SK-MEL-5 (cell line): ENCODE measurements around the gene ATOH8. TPM values are rescaled to one million over a fixed set of nuclear protein-coding genes. Genes with fewer than 3 reads are reported as not detected.
A peak's percentile ranks its signal among the peaks of the same experiment; 100 is the strongest.

Experiments used
- DNase-seq: peaks from one replicate; pipeline ENCODE4 v3.0.0-alpha.2; 2016; ENCODE audit warnings: low read depth, low spot score
- in situ Hi-C: cut with HindIII; loops from 2 replicates; pipeline ENCODE4 v1.10.0; 2016; ENCODE audit warnings: low sequenced_read_pairs, high pct_unique_total_duplicates, low pct_unique_long_range_greater_than_20kb
- polyA plus RNA-seq, 2 experiments: library from polyadenylated mRNA; depleted of rRNA; stranded (reverse); fragments of >200 nt; gene quantifications; 2 replicates each; pipeline ENCODE4 v1.2.3, GENCODE V29; 2015
- total RNA-seq: library from RNA; depleted of rRNA; stranded (reverse); fragments of >200 nt; shearing (Covaris generic); gene quantifications from 2 replicates; pipeline ENCODE4 v1.2.3, GENCODE V29; 2014; rRNA removed

Gene ATOH8, protein sequence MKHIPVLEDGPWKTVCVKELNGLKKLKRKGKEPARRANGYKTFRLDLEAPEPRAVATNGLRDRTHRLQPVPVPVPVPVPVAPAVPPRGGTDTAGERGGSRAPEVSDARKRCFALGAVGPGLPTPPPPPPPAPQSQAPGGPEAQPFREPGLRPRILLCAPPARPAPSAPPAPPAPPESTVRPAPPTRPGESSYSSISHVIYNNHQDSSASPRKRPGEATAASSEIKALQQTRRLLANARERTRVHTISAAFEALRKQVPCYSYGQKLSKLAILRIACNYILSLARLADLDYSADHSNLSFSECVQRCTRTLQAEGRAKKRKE
- total RNA-seq, result 12.0 and 16.9 TPM in 2 replicates
- polyA plus RNA-seq (2015; cell fraction: cytosol; rRNA removed), result 19.5 and 22.6 TPM in 2 replicates
- polyA plus RNA-seq (2015; cell fraction: nucleus; rRNA removed), result 18.2 and 37.9 TPM in 2 replicates

- no peak for DNase-seq
- in situ Hi-C loops, result no loop called here
Observed at GRCh38 chr2:85753525-85754312, at the start of gene ATOH8. Gene ATOH8 (plus strand): TSS chr2:85753991. CDS start chr2:85754190, 199 bp downstream.

DNA sequence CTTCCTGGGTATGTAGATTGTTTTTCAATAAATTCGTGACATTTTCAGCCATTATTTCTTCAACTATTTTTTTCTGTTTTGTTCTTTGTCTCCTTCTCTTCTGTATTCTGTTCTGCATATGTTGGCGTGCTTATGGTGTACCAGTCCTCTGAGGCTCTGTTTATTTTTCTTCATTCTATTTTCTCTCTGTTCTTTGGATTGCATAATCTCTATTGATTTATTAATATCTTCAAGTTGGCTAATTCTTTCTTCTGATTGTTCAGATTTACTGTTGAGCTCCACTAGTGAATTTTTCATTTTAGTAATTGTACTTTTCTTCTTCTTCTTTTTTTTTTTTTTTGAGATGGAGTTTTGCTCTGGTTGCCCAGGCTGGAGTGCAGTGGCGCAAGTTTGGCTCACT is 49.8 kb upstream of the ATOH8 start:
- in situ Hi-C loops, result loop anchor here (25.0 kb wide), 1 partner anchor 108 kb away; no protein-coding TSS in a partner anchor
- no peak for DNase-seq

DNA sequence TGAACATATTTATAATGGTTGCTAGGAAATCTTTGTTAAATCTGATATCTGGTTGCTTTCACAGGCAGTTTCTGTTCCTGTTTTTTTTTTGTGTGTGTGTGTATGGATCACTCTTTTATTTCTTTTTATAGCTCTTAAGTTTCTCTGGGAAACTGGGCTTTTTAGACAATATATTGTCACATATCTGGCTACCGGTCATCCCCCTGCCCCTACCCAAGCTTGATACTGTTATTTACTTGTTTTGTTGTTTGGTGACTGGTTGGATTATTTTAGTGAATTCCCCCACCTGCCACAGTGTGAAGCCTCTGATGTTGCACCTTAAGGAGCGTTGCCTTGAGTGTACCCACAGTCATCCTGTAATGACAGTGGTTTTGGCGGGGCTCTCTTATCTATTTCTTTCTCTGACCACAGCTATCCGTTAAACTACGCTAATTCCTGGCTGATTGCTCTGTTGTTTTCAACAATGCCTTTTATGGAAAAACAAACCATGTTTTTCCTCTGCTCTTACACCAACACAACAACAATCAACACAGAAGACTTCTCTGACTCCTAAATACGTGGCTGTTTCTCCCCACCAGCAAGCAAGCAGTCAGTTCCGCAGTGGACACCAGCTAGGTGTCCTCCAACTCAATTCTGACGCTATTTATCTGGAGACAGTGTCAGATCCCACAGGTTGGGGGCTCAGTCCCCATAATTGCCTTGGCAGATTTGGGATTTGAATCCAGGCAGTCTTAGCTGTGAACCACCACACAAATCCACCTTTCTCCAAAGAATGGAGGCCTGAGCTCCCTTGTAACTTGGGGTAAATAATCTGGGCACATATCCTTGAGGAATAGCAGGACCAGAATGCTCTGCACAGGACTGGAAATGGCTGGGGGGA is 48.8 kb upstream of the ATOH8 start:
- in situ Hi-C loops, result loop anchor here (25.0 kb wide), 1 partner anchor 107 kb away; no protein-coding TSS in a partner anchor
- DNase-seq, result no peak

- in situ Hi-C loops, result loop anchor here (25.0 kb wide), 1 partner anchor 107 kb away; no protein-coding TSS in a partner anchor
- no peak for DNase-seq
Observed at GRCh38 chr2:85705680-85706039, 48.1 kb upstream of the ATOH8 start.

DNA sequence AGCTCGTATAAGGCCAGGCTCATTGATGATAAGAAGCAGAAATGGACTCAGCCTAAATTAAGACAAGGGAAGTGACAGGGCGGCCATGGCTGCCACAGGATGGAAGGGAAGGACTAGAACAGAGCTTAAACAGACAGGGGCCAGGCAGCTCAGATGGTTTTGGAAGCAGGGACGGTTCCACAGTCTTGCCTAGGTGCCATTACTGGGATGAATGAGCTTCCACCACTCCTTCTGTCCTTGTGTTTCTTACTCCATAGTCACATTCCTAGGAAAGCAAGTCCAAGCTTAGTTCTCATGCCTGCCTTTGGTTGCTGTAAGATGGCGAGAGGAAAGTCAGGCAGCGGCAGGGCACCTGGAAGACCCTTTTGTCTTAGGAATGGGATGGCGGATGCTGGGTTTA is 47.7 kb upstream of the ATOH8 start:
- in situ Hi-C loops, result loop anchor here (25.0 kb wide), 1 partner anchor 106 kb away; no protein-coding TSS in a partner anchor

DNA sequence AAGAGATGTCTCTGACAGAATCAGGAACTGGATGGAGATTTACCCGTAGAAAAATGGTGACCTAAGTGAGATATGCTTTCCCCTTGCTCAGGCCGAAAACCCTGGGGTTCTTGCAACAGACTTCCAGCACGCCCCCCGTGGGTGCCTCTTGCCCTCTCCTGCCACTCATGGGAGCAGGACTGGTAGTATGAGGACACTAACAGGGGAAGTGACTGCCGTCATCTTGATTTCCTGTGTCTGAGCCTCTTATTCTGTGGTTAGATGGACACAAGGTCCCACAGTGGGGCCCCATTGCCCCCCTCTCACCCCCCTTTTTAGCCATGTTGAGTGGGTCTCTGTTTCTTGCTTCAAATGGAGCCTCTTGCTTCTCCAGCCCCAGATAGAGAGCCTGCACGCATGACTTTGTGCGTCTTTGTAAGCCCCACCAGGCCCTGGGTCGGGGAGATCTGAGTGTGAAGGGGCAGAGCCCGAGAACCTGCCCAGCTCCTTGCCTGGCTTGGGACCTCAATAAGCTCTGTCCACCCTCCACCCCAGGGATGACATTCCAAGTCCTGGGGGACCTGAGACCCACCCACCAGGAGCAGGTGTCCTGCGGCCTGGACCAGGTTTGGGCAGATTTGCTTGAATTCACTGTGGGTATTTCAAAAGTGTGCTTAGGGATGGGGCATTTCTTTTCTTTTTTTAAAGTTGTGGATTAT is 47.0 kb upstream of the ATOH8 start:
- in situ Hi-C loops, result loop anchor here (25.0 kb wide), 1 partner anchor 106 kb away; no protein-coding TSS in a partner anchor

More for the DNA sequence above, 47.7 kb upstream of the ATOH8 start:
- DNase-seq, result no peak

GRCh38 chr2:85707304-85707703 is 46.5 kb upstream of the ATOH8 start:
- peak; percentile 90 for DNase-seq
- in situ Hi-C loops, result loop anchor here (25.0 kb wide), 1 partner anchor 105 kb away; no protein-coding TSS in a partner anchor

More for the DNA sequence above, 47.0 kb upstream of the ATOH8 start:
- no peak for DNase-seq

GRCh38 chr2:85708641-85709040 is 45.1 kb upstream of the ATOH8 start:
- in situ Hi-C loops, result loop anchor here (25.0 kb wide), 1 partner anchor 104 kb away; no protein-coding TSS in a partner anchor
- DNase-seq, result no peak

DNA sequence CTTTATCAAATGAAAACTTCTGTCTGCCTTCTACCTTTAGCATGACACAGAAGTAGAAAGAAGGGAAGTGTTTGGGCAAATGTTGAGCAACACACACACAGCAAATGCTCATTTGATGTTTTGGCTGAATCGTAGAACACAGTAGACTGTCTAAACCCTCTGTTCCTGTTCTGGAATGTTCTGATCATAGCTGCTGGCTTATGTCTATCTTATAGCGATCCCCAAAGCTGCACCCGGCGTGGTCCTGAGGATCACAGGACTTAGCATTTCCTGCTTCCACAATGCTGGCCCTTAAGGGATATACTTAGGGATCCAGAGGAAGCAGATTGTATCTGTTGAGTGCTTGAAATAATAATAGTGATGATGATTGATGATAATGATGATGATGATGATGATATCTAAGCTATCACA is 44.4 kb upstream of the ATOH8 start:
- in situ Hi-C loops, result loop anchor here (25.0 kb wide), 1 partner anchor 103 kb away; no protein-coding TSS in a partner anchor
- no peak for DNase-seq

GRCh38 chr2:85710687-85711577 is 42.9 kb upstream of the ATOH8 start:
- DNase-seq, result no peak

DNA sequence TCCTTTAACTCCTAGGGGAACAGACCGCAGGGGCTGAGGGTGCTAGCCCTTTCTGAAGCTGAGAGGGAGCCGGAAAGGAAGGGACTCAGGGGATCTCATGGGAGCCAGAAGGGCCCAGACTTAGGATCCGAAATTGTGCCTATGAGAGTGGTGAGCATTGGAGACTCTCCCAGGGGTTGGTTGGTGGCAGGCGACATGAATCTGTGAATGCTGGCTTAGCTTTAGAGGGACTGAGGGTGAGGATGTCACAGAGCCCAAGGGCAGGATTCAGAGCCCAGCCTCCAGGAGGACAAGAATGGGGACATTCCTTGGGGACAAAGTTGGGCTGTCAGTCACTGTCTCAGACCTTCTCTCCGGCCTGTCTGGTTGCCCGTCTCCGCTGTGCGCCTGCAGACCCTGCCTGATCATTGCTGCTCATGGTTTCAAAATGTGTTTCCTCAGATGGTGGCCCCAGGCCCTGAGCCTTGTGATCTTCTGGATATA is 42.2 kb upstream of the ATOH8 start:
- DNase-seq, result no peak
- in situ Hi-C loops, result loop anchor here (25.0 kb wide), 1 partner anchor 101 kb away; no protein-coding TSS in a partner anchor

More at GRCh38 chr2:85710687-85711577, 42.9 kb upstream of the ATOH8 start:
- in situ Hi-C loops, result loop anchor here (25.0 kb wide), 1 partner anchor 101 kb away; no protein-coding TSS in a partner anchor

DNA sequence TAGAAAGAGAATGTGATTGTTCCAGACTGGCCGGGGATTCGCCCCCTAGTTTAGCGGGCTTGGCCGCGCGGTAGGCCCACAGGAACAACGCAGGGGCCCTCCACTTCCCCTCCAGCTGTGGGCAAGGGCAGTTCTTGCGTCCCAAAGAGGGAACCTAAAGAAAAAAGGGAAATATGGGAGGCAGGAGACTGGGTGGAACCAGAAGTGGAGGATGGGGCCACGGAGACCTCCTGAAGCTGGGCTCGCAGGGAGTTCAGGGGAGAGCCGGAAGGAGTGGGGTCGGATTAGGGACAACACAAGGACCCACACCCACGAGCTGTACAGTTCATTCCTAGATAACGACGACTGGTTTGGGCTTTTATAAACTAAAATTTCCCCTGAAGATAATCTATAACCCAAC is 41.5 kb upstream of the ATOH8 start:
- in situ Hi-C loops, result loop anchor here (25.0 kb wide), 1 partner anchor 100 kb away; no protein-coding TSS in a partner anchor
- no peak for DNase-seq

DNA sequence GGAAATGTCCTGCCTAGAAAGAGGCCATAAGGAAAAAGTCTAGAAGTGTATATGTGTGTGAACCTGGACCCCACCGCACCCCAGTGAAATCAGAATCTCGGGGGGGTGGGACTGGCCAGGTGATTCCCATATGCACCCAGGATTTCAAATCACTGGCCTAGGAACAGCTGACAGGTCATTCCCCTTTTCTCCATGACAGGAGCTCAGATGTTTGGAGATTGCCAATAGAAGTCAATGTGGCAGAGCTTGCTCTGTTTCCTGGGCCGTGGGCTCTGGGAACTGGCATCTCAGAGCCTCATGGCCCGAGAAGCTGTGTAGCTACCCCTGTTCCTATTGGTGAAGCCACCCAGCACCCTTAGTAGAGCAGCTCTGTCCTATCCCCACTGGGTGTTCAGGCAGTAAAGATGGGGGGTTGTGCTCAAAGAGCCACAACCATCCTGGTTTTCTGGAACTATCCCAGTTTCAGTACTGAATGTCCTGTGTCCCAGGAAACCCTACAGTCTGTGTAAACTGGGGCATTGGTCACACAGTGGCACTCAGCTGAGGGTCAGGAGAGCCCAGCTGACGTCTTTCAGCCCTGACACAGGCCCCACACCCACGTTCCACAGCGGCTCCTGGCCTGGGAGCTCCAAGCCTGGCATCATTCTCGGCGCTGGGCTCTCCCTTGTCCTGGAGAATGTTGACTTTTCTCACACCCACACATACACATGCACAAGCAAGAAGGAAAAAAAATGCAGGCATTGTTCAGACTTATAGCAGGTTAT is 40.8 kb upstream of the ATOH8 start:
- in situ Hi-C loops, result loop anchor here (25.0 kb wide), 1 partner anchor 99 kb away; no protein-coding TSS in a partner anchor
- DNase-seq, result peak; percentile 66

DNA sequence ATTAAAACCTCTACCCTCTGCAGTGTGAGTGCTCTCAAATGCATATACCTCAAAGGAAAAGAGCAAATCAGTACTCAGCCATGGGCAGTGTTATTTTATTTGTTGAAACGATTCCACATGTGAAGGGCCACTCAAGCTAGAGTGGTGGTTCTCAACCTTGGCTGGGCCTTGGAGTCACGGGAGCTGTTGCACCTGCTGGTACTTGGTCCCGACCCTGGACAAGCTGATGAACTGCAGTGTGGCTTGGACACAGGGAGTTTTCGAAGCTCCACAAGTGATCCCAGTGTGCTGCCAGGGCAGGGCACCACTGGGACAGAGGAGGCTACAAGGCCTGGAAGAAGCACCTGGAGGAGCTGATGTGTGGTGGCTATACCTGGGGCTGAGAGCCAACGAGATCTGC is 40.0 kb upstream of the ATOH8 start:
- in situ Hi-C loops, result loop anchor here (25.0 kb wide), 1 partner anchor 98 kb away; no protein-coding TSS in a partner anchor
- DNase-seq, result no peak
